SK-N-SH (cell line): ENCODE results near the gene FBXL7. TPM values are rescaled to one million over a fixed set of nuclear protein-coding genes. Genes with fewer than 3 reads are reported as not detected.

Source experiments
- CTCF ChIA-PET: fragments of 300-600, 350-600 bp; formaldehyde crosslinking; extraction: SDS; loops from one replicate; lab custom pipeline; 2021; lab: Yijun Ruan, JAX
- POLR2A ChIA-PET: fragments of 350-600 bp; sonication (Branson Sonifier 250); formaldehyde crosslinking; extraction: SDS; loops from one replicate; lab custom pipeline; 2020; ENCODE audit warnings: antibody characterized with exemption, inconsistent platforms; lab: Yijun Ruan, JAX
- DNase-seq: peaks from one replicate; pipeline ENCODE4 v3.0.0; 2012
- H2AFZ ChIP-seq: fragments of 200-600 bp; sonication (generic); 2 replicates; pipeline ENCODE4 v1.8.1; 2016; ENCODE audit warnings: antibody characterized with exemption, mild to moderate bottlenecking, low read depth
- H3F3A ChIP-seq: fragments of 200-600 bp; sonication (generic); replicated peaks from 2 replicates; pipeline ENCODE3; 2016; ENCODE audit warnings: antibody characterized with exemption, mild to moderate bottlenecking; ENCODE audit not compliant: insufficient read depth
- H3K27ac ChIP-seq, 2 experiments: fragments of 200-500 bp in 1 of 2; fragments of 200-600 bp in 1 of 2; sonication (Bioruptor generic) in 1 of 2; sonication (generic), shearing (Covaris generic) in 1 of 2; 2 replicates each; pipeline versions ENCODE4 v1.5.1 to v1.6.1; 2014 to 2016; ENCODE audit warnings: low read depth in 2 of 2, inconsistent platforms in 1 of 2, low read length in 1 of 2, mild to moderate bottlenecking in 1 of 2, mixed read lengths in 1 of 2
- H3K27me3 ChIP-seq: fragments of 200-600 bp; sonication (generic), shearing (Covaris generic); 2 replicates; pipeline ENCODE4 v1.6.1; 2016; ENCODE audit warnings: mixed run types; ENCODE audit not compliant: insufficient read depth
- H3K36me3 ChIP-seq, 2 experiments: fragments of 200-500 bp in 1 of 2; fragments of 200-600 bp in 1 of 2; sonication (Bioruptor generic) in 1 of 2; sonication (generic) in 1 of 2; replicated peaks in 1 of 2; 2 replicates each; pipeline versions ENCODE3 to v1.5.1; 2014 to 2016; ENCODE audit warnings: low read length in 1 of 2, mild to moderate bottlenecking in 1 of 2; ENCODE audit not compliant: insufficient read depth in 2 of 2, control insufficient read depth in 1 of 2
- H3K4me1 ChIP-seq, 2 experiments: fragments of 200-500 bp in 1 of 2; fragments of 200-600 bp in 1 of 2; sonication (Bioruptor generic) in 1 of 2; sonication (generic), shearing (Covaris generic) in 1 of 2; 2 replicates each; pipeline versions ENCODE4 v1.5.1 to v1.6.1; 2014 to 2016; ENCODE audit warnings: low read depth in 1 of 2, low read length in 1 of 2, mixed run types in 1 of 2; ENCODE audit not compliant: insufficient read depth in 2 of 2, control insufficient read depth in 1 of 2
- H3K4me2 ChIP-seq: fragments of 200-600 bp; sonication (generic), shearing (Covaris generic); 2 replicates; pipeline ENCODE4 v1.6.1; 2017; ENCODE audit warnings: mixed run types
- H3K4me3 ChIP-seq, 2 experiments: fragments of 200-500 bp in 1 of 2; fragments of 200-600 bp in 1 of 2; sonication (Bioruptor generic) in 1 of 2; sonication (generic), shearing (Covaris generic) in 1 of 2; 2 replicates each; pipeline versions ENCODE4 v1.5.1 to v1.8.1; 2014 to 2016; ENCODE audit warnings: low read depth in 2 of 2, inconsistent platforms in 1 of 2, low read length in 1 of 2, mild to moderate bottlenecking in 1 of 2, mixed read lengths in 1 of 2, moderate library complexity in 1 of 2
- H3K79me2 ChIP-seq: fragments of 200-600 bp; sonication (generic); 2 replicates; pipeline ENCODE4 v1.8.1; 2017; ENCODE audit warnings: mild to moderate bottlenecking; ENCODE audit not compliant: insufficient read depth
- H3K9ac ChIP-seq: fragments of 200-600 bp; sonication (generic); 2 replicates; pipeline ENCODE4 v1.6.1; 2017; ENCODE audit warnings: mixed run types
- H3K9me2 ChIP-seq: fragments of 200-600 bp; sonication (generic); 2 replicates; pipeline ENCODE4 v1.6.1; 2017; ENCODE audit warnings: mixed run types
- H3K9me3 ChIP-seq: fragments of 200-600 bp; sonication (generic); 2 replicates; pipeline ENCODE4 v1.6.1; 2017; ENCODE audit warnings: mixed run types, mild to moderate bottlenecking, moderate library complexity
- H4K20me1 ChIP-seq: fragments of 200-600 bp; sonication (generic); 2 replicates; pipeline ENCODE4 v1.6.1; 2017; ENCODE audit warnings: mild to moderate bottlenecking, mixed run types; ENCODE audit not compliant: insufficient read depth
- CHD2 ChIP-seq: fragments of 150-350 bp; IDR thresholded peaks from 2 replicates; pipeline ENCODE4 v1.6.1; 2018; ENCODE audit warnings: low read length; ENCODE audit not compliant: partially characterized antibody
- ELF1 ChIP-seq: IDR thresholded peaks from 2 replicates; pipeline ENCODE4 v1.4.0; 2012
- EP300 ChIP-seq, 2 experiments: IDR thresholded peaks; 2 replicates each; pipeline versions ENCODE4 v1.4.0 to v1.6.1; 2012; ENCODE audit warnings: borderline replicate concordance in 1 of 2, low read depth in 1 of 2, low read length in 1 of 2
- EZH2phosphoT487 ChIP-seq: fragments of 200-600 bp; sonication (generic); IDR thresholded peaks from 2 replicates; pipeline ENCODE4 v1.6.1; 2017; ENCODE audit warnings: low read depth, mixed run types, mild to moderate bottlenecking, antibody characterized with exemption, moderate library complexity, borderline replicate concordance
- FOSL2 ChIP-seq: IDR thresholded peaks from 2 replicates; pipeline ENCODE4 v1.4.0; 2012; ENCODE audit warnings: low read depth, mild to moderate bottlenecking, moderate library complexity, borderline replicate concordance
- FOXJ3 ChIP-seq: sonication (generic); formaldehyde crosslinking; IDR thresholded peaks from 2 replicates; pipeline ENCODE4 v1.5.1; 2020; ENCODE audit warnings: mild to moderate bottlenecking, missing genetic modification reagents
- FOXM1 ChIP-seq: IDR thresholded peaks from 2 replicates; pipeline ENCODE4 v1.4.0; 2012; ENCODE audit warnings: low read depth, mild to moderate bottlenecking
- GATA2 ChIP-seq: sonication (generic); formaldehyde crosslinking; IDR thresholded peaks from 2 replicates; pipeline ENCODE4 v1.5.0; 2020; ENCODE audit warnings: mild to moderate bottlenecking, missing genetic modification reagents
- MXI1 ChIP-seq: IDR thresholded peaks from 2 replicates; pipeline ENCODE4 v1.6.1; 2012; ENCODE audit warnings: mild to moderate bottlenecking, low read depth, low read length, improper control_type of control experiment
- RAD21 ChIP-seq: IDR thresholded peaks from 2 replicates; pipeline ENCODE4 v1.6.1; 2012; ENCODE audit warnings: mild to moderate bottlenecking, low read length
- RCOR1 ChIP-seq: fragments of 150-350 bp; IDR thresholded peaks from 2 replicates; pipeline ENCODE4 v1.6.1; 2017; ENCODE audit warnings: antibody characterized with exemption, low read length
- RFX5 ChIP-seq: IDR thresholded peaks from 2 replicates; pipeline ENCODE4 v1.6.1; 2012; ENCODE audit warnings: mild to moderate bottlenecking, improper control_type of control experiment, low read length
- SMC3 ChIP-seq: IDR thresholded peaks from 2 replicates; pipeline ENCODE4 v1.6.1; 2012; ENCODE audit warnings: low read depth, low read length, improper control_type of control experiment
- TAF1 ChIP-seq: IDR thresholded peaks from 2 replicates; pipeline ENCODE4 v1.6.1; 2012; ENCODE audit warnings: low read depth, mild to moderate bottlenecking, low read length, moderate library complexity, borderline replicate concordance
- TCF12 ChIP-seq: IDR thresholded peaks from 2 replicates; pipeline ENCODE4 v1.4.0; 2012
- YY1 ChIP-seq: IDR thresholded peaks from 2 replicates; pipeline ENCODE4 v1.4.0; 2012; ENCODE audit warnings: low read depth, mild to moderate bottlenecking
- WGBS: methylation state at CpG from one replicate; pipeline ENCODE4 v1.1.6; 2017; ENCODE audit warnings: low lambda C conversion rate; 5-methylcytosine and 5-hydroxymethylcytosine counted together
- polyA plus RNA-seq, 3 experiments: library from polyadenylated mRNA; depleted of rRNA; stranded (reverse); fragments of >200 nt; gene quantifications; 2 replicates each; pipeline ENCODE4 v1.2.3, GENCODE V29; 2012
- TF ChIP-seq, protein P1 (sequence below): IDR thresholded peaks from 2 replicates; pipeline ENCODE4 v1.4.0; 2012; ENCODE audit warnings: low read depth, borderline replicate concordance
- TF ChIP-seq, protein P2 (sequence below): IDR thresholded peaks from 2 replicates; pipeline ENCODE4 v1.6.1; 2012; ENCODE audit warnings: mild to moderate bottlenecking, low read depth, low read length, moderate library complexity
- TF ChIP-seq, protein P3 (sequence below): IDR thresholded peaks from 2 replicates; pipeline ENCODE4 v1.4.0; 2012; ENCODE audit warnings: low read depth

FBXL7 gene
- polyA plus RNA-seq, 1 of the 3 experiments (the other 2 are of a cell fraction) = 7.0 TPM

DNA sequence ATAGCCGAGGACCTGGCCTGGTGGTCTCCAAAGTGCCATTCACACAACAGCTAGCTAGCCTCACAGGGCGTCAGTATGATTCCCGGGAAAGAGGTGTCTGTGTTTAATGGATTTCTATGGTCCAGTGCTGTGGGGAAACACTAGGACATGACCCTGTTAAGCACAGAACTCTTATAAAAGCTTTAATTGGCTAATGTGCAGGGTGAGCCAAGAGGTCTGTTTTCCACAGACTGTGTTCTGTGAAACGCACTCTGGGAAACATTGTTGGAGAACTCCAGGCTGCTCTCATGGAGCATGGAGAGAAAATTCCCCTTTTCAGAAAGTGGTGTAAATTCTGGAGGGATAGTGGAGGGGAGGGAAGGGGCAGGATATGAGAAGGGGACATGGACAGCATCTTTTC, 331.4 kb downstream of the FBXL7 start:
- Histone ChIP-seq H3K79me2 (peaks cover 3% of the 10 kb centered on the region; the same call in 1 of the 2 replicates), H3K27me3 (no peaks in the 10 kb centered on the region), H3K4me3 (no peak overlapping the region), H3K9me3 (no peaks in the 10 kb centered on the region), H3K9ac (no peak overlapping the region), H3K4me1 (peaks cover 13 to 17% of the 10 kb centered on the region in 2 experiments; a peak in 3 of 4 replicates), H4K20me1 (peaks cover 9% of the 10 kb centered on the region; the same call in 1 of the 2 replicates), H3K27ac (peak overlapping the region in 1 of 2 experiments; percentile 96; a peak in 2 of 4 replicates), H3K36me3 (no peaks in the 10 kb centered on the region), H3F3A (peaks cover 20% of the 10 kb centered on the region), H2AFZ (no peak overlapping the region), H3K9me2 (no peaks in the 10 kb centered on the region), H3K4me2 (no peak overlapping the region)
- DNase-seq = peak; percentile 30
- 54% methylated on average over 4 of the region's 4 CpGs for WGBS
- ChIA-PET CTCF (interaction anchor here (0.7 to 1.4 kb wide), 4 partner anchors 36 to 330 kb away, joined by 3 to 4 read pairs (median 3); no protein-coding TSS in a partner anchor), POLR2A (no interaction called here)
- no peak for TF ChIP-seq TAF1
- 0 out of 2 replicates have a peak, but pooled peaks have one; percentile 15 for TF ChIP-seq RAD21
- no peak for TF ChIP-seq MXI1
- TF ChIP-seq, protein P1, sequence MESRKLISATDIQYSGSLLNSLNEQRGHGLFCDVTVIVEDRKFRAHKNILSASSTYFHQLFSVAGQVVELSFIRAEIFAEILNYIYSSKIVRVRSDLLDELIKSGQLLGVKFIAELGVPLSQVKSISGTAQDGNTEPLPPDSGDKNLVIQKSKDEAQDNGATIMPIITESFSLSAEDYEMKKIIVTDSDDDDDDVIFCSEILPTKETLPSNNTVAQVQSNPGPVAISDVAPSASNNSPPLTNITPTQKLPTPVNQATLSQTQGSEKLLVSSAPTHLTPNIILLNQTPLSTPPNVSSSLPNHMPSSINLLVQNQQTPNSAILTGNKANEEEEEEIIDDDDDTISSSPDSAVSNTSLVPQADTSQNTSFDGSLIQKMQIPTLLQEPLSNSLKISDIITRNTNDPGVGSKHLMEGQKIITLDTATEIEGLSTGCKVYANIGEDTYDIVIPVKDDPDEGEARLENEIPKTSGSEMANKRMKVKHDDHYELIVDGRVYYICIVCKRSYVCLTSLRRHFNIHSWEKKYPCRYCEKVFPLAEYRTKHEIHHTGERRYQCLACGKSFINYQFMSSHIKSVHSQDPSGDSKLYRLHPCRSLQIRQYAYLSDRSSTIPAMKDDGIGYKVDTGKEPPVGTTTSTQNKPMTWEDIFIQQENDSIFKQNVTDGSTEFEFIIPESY = no peak
- TF ChIP-seq YY1 = no peak
- peak; percentile 52; the same call in 1 of the 2 replicates for TF ChIP-seq FOXJ3 (CRISPR knock-in tag)
- TF ChIP-seq, protein P2, sequence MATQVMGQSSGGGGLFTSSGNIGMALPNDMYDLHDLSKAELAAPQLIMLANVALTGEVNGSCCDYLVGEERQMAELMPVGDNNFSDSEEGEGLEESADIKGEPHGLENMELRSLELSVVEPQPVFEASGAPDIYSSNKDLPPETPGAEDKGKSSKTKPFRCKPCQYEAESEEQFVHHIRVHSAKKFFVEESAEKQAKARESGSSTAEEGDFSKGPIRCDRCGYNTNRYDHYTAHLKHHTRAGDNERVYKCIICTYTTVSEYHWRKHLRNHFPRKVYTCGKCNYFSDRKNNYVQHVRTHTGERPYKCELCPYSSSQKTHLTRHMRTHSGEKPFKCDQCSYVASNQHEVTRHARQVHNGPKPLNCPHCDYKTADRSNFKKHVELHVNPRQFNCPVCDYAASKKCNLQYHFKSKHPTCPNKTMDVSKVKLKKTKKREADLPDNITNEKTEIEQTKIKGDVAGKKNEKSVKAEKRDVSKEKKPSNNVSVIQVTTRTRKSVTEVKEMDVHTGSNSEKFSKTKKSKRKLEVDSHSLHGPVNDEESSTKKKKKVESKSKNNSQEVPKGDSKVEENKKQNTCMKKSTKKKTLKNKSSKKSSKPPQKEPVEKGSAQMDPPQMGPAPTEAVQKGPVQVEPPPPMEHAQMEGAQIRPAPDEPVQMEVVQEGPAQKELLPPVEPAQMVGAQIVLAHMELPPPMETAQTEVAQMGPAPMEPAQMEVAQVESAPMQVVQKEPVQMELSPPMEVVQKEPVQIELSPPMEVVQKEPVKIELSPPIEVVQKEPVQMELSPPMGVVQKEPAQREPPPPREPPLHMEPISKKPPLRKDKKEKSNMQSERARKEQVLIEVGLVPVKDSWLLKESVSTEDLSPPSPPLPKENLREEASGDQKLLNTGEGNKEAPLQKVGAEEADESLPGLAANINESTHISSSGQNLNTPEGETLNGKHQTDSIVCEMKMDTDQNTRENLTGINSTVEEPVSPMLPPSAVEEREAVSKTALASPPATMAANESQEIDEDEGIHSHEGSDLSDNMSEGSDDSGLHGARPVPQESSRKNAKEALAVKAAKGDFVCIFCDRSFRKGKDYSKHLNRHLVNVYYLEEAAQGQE = no peak
- TF ChIP-seq RFX5 = no peak
- no peak for TF ChIP-seq SMC3
- TF ChIP-seq TCF12 = no peak
- TF ChIP-seq FOSL2 = no peak
- TF ChIP-seq ELF1 = no peak
- no peak for TF ChIP-seq CHD2
- TF ChIP-seq EP300 (IDR thresholded peaks at IDR 0.05; ENCODE audit: borderline replicate concordance in 1 of 2, low read depth in 1 of 2, low read length in 1 of 2) = peak in 1 of 2 experiments; percentile 73; a peak in 2 of 4 replicates
- no peak for TF ChIP-seq GATA2 (CRISPR knock-in tag)
- TF ChIP-seq RCOR1 = peak; percentile 64; the same call in 1 of the 2 replicates
- TF ChIP-seq EZH2phosphoT487 = no peak
- no peak for TF ChIP-seq FOXM1
- TF ChIP-seq, protein P3, sequence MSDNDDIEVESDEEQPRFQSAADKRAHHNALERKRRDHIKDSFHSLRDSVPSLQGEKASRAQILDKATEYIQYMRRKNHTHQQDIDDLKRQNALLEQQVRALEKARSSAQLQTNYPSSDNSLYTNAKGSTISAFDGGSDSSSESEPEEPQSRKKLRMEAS = no peak
